ENCODE results near the gene FPGS. TPM values are rescaled to one million over a fixed set of nuclear protein-coding genes. Genes with fewer than 3 reads are reported as not detected.

The FPGS gene
- total RNA-seq, 2 donors from 2014 or later: 31.6 to 55.1 TPM

DNA sequence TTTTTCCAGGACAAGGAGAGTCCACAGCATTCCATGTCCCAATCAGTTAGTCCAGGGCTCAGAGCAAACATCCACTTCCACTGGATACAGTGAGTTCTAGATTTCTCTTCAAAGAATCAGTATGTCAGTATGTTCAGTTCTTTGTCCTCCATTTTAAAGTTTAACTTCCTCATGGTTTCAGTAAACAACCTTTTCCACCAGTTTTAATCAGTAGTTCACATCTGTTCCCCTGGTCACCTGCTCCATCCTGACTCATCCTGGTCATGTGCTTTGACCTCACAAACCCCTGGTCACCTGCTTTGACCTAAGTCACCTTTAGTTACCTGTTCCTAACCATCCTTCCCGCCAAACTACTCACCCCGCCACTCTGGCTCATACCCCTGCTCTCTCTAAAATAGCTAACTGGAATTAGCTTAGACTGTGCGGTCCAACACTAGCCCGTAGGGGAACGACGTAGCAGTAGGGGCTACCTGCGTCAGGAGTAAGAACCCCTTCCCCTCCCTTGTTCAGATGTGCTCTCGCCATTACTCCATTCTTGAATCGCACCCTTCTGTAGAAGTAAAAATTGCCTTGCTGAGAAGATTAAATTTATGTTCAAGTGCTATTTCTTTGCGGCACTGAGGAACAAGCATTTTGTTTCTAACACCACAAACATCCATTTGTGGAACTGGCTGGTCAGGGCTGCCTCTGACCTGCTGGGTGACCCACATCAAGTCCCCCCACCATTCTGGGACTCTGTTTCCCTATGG is 46.2 kb downstream of the FPGS start:
- no peak overlapping the region for H3K4me3 ChIP-seq
- H3K27me3 ChIP-seq: no peaks in the 10 kb centered on the region
- intact Hi-C loops (cut with DNase I): no loop called here
- TF ChIP-seq CTCF (IDR thresholded peaks at IDR 0.05): no peak
- peaks cover 3% of the 10 kb centered on the region for H3K9me3 ChIP-seq
- no peak for DNase-seq
- no peak overlapping the region for H3K27ac ChIP-seq
- H3K9ac ChIP-seq (ENCODE audit: low read depth in 2 of 2, low read length in 2 of 2): no peak overlapping the region
- H3K36me3 ChIP-seq: no peaks in the 10 kb centered on the region
- H3K4me1 ChIP-seq: no peaks in the 10 kb centered on the region

DNA sequence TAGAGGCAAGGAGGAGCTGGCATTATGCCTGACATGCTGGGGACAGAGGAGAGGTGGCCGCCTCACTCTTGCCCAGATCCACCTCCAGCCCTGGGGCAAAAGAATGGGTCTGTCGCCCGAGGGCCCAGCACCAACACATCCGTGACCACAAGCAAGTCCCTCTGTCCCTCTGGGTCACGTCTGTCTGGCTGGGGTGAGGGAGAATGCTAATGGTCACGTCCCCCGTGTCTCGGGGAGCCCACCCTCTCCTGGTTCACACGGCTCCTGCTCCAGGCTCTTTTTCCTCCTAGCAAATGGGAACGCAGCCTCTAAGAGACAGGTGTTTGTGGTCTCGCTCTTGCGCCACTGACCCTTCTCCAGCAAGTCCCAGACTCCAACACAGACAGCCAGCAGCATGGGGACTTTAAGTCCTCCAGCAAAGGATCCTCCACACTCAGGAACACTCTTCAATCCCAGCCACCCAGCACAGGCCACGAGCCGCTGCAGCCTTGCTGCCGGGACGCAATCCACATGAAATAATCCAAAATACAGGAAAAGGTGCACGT is 47.7 kb downstream of the FPGS start:
- no peak for TF ChIP-seq CTCF (IDR thresholded peaks at IDR 0.05)
- Histone ChIP-seq H3K9ac (ENCODE audit: low read depth in 2 of 2, low read length in 2 of 2) (no peak overlapping the region), H3K9me3 (peaks cover 3% of the 10 kb centered on the region), H3K27ac (no peak overlapping the region), H3K36me3 (no peaks in the 10 kb centered on the region), H3K27me3 (no peaks in the 10 kb centered on the region), H3K4me1 (no peaks in the 10 kb centered on the region), H3K4me3 (no peak overlapping the region)
- intact Hi-C loops (cut with DNase I): no loop called here
- no peak for DNase-seq

DNA sequence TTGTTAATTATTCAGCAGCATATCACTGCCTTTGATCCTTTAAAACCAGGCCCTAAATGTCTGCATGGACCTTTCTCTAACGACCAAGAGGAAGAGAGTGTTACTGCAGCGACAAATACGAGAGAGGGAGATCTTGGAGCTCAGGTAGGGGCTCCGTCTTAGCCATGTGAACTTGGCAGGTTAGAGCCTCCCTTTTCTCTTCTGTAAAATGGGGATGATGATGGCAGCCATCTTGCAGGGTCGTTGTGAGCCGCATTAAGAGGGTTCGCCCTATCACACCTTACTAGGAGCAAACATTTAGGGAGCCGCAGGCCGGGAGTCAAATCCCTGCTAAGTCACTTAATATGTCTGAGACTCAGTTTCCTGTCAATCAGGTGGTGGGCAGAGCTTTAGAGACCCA is 50.1 kb downstream of the FPGS start:
- intact Hi-C loops (cut with DNase I): no loop called here
- peaks cover 3% of the 10 kb centered on the region for H3K9me3 ChIP-seq
- no peaks in the 10 kb centered on the region for H3K4me1 ChIP-seq
- H3K27ac ChIP-seq: peak overlapping the region; percentile 27
- no peak for TF ChIP-seq CTCF (IDR thresholded peaks at IDR 0.05)
- H3K36me3 ChIP-seq: no peaks in the 10 kb centered on the region
- H3K4me3 ChIP-seq: peak overlapping the region; percentile 37
- DNase-seq: no peak
- peak overlapping the region; percentile 2 to 64 for H3K9ac ChIP-seq (ENCODE audit: low read depth in 2 of 2, low read length in 2 of 2)
- no peaks in the 10 kb centered on the region for H3K27me3 ChIP-seq

GRCh38 chr9:127853312-127854183 is 50.9 kb downstream of the FPGS start:
- DNase-seq: no peak
- peak overlapping the region; percentile 37 for H3K4me3 ChIP-seq
- peak overlapping the region; percentile 74 for H3K27ac ChIP-seq
- H3K9me3 ChIP-seq: peaks cover 3% of the 10 kb centered on the region
- H3K9ac ChIP-seq (ENCODE audit: low read depth in 2 of 2, low read length in 2 of 2): peak overlapping the region; percentile 2 to 86
- TF ChIP-seq CTCF (IDR thresholded peaks at IDR 0.05): no peak
- H3K4me1 ChIP-seq: peaks cover 3% of the 10 kb centered on the region
- intact Hi-C loops (cut with DNase I): no loop called here
- no peaks in the 10 kb centered on the region for H3K36me3 ChIP-seq
- H3K27me3 ChIP-seq: no peaks in the 10 kb centered on the region

DNA sequence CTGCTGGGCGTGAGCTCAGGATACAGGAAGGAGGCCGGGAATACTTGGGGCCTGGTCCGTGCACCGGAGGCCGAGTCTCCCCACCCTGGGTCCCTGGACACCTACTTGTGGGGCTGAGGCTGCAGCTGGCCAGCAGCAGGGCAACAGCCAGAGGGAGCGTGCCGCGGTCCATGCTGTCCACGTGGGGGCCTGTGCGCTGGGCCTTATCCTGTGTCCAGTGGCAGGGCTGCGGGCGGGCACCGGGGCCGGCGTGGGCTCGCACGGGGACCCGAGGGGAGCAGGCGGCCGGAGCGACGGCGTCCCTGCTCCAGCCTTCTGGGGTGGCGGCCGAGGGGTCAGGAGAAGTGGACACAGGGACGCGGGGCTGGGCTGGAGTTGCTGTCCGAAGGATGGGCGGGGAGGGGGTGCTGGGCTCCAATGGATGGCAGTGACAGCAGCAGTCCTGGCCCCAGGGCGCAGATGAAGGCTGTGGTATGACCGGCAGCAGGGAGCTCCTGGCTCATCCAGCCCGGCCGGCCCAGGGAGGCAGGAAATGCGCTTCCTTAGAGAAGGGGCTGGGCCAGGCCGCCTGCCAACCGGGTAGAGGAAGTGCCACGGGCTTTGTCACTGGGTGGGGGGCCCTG is 51.6 kb downstream of the FPGS start, which contains the start of gene ENG:
Gene ENG (minus strand): TSS at position 475 of the 623 bp plus-strand sequence. CDS start 303 bp downstream, at position 172.
- Histone ChIP-seq H3K9ac (ENCODE audit: low read depth in 2 of 2, low read length in 2 of 2) (peak within 1 kb of the TSS; percentile 12 to 86), H3K4me1 (peaks cover 8% of the 10 kb centered on the region)
- intact Hi-C loops (cut with DNase I): no loop called here

More for the DNA sequence above, 51.6 kb downstream of the FPGS start, which contains the start of gene ENG:
- Histone ChIP-seq H3K4me3 (peak within 1 kb of the TSS; percentile 37), H3K36me3 (no peaks in the 10 kb centered on the region), H3K27me3 (no peaks in the 10 kb centered on the region), H3K27ac (peak within 1 kb of the TSS; percentile 74), H3K9me3 (peaks cover 3% of the 10 kb centered on the region)
- TF ChIP-seq CTCF (IDR thresholded peaks at IDR 0.05): no peak
- peak; percentile 64 for DNase-seq
